Measurements from ENCODE around the gene EFL1.

GRCh38 chr15:82135638-82136037, 126.9 kb downstream of the EFL1 start:
- TF ChIP-seq CTCF (IDR thresholded peaks at IDR 0.05) (no peak), POLR2AphosphoS5 (IDR thresholded peaks at IDR 0.05; ENCODE audit: insufficient read depth in 1 of 2, low read depth in 1 of 2) (no peak)
